SK-N-SH treated with all-trans-retinoic acid at 6 μM for 48 hours (cell line): ENCODE data around the gene STIM2.

Experiments
- ATAC-seq: fragments of 200-7000 bp; cut with Tn5 transposase; 3 replicates; pipeline ENCODE4 v1.9.1; 2020; ENCODE audit warnings: mild to moderate bottlenecking, moderate library complexity
- ARNTL ChIP-seq: fragments of 450-650 bp; formaldehyde crosslinking; IDR thresholded peaks from 2 replicates; pipeline ENCODE4 v1.5.0; 2020; ENCODE audit warnings: low read depth, mild to moderate bottlenecking, moderate library complexity, borderline replicate concordance
- BACH2 ChIP-seq: fragments of 250-450 bp; sonication (Bioruptor Pico); IDR thresholded peaks from 2 replicates; pipeline ENCODE4 v1.9.0; 2021; ENCODE audit warnings: mild to moderate bottlenecking, borderline replicate concordance
- CREB5 ChIP-seq: fragments of 250-450 bp; sonication (Bioruptor Pico); IDR thresholded peaks from 2 replicates; pipeline ENCODE4 v1.5.1; 2020; ENCODE audit warnings: low read depth, mild to moderate bottlenecking, moderate library complexity
- CSDC2 ChIP-seq: fragments of 250-450 bp; sonication (Bioruptor Pico); IDR thresholded peaks from 2 replicates; pipeline ENCODE4 v1.5.0; 2020; ENCODE audit warnings: mild to moderate bottlenecking, moderate library complexity
- CSRNP3 ChIP-seq: fragments of 250-450 bp; sonication (Bioruptor Pico); IDR thresholded peaks from 2 replicates; pipeline ENCODE4 v1.5.1; 2021; ENCODE audit warnings: mild to moderate bottlenecking, moderate library complexity
- ESRRG ChIP-seq: fragments of 250-450 bp; sonication (Bioruptor Pico); IDR thresholded peaks from 2 replicates; pipeline ENCODE4 v1.6.1; 2021; ENCODE audit warnings: mild to moderate bottlenecking
- GLIS3 ChIP-seq: fragments of 250-450 bp; sonication (Bioruptor Pico); IDR thresholded peaks from 2 replicates; pipeline ENCODE4 v1.5.0; 2020; ENCODE audit warnings: mild to moderate bottlenecking, moderate library complexity
- ISL1 ChIP-seq: fragments of 250-450 bp; sonication (Bioruptor Pico); IDR thresholded peaks from 2 replicates; pipeline ENCODE4 v2.1.2; 2022; ENCODE audit warnings: mild to moderate bottlenecking, moderate library complexity
- OSR1 ChIP-seq: fragments of 250-450 bp; sonication (Bioruptor Pico); IDR thresholded peaks from 2 replicates; pipeline ENCODE4 v1.8.0; 2022; ENCODE audit warnings: moderate library complexity, mild to moderate bottlenecking, inconsistent platforms
- PATZ1 ChIP-seq: fragments of 250-450 bp; sonication (Bioruptor Pico); IDR thresholded peaks from 2 replicates; pipeline ENCODE4 v1.8.0; 2020; ENCODE audit warnings: mild to moderate bottlenecking, moderate library complexity, borderline replicate concordance
- PPARA ChIP-seq: fragments of 250-450 bp; sonication (Bioruptor Pico); IDR thresholded peaks from 2 replicates; pipeline ENCODE4 v1.5.0; 2020; ENCODE audit warnings: mild to moderate bottlenecking, borderline replicate concordance
- RARB ChIP-seq: fragments of 250-450 bp; sonication (Bioruptor Pico); IDR thresholded peaks from 2 replicates; pipeline ENCODE4 v1.8.0; 2021; ENCODE audit warnings: mild to moderate bottlenecking, moderate library complexity
- SNAI2 ChIP-seq: fragments of 250-450 bp; sonication (Bioruptor Pico); IDR thresholded peaks from 2 replicates; pipeline ENCODE4 v1.5.0; 2020; ENCODE audit warnings: mild to moderate bottlenecking, moderate library complexity
- TOX ChIP-seq: fragments of 250-450 bp; sonication (Bioruptor Pico); IDR thresholded peaks from 2 replicates; pipeline ENCODE4 v1.8.0; 2021; ENCODE audit warnings: mild to moderate bottlenecking, moderate library complexity, borderline replicate concordance
- TSHZ2 ChIP-seq: fragments of 250-450 bp; sonication (Bioruptor Pico); IDR thresholded peaks from 2 replicates; pipeline ENCODE4 v1.5.0; 2020; ENCODE audit warnings: mild to moderate bottlenecking, moderate library complexity
- ZC3H10 ChIP-seq: fragments of 250-450 bp; sonication (Bioruptor Pico); IDR thresholded peaks from 2 replicates; pipeline ENCODE4 v1.5.1; 2021; ENCODE audit warnings: mild to moderate bottlenecking, moderate library complexity
- ZFP30 ChIP-seq: fragments of 450-650 bp; formaldehyde crosslinking; IDR thresholded peaks from 2 replicates; pipeline ENCODE4 v1.5.0; 2022; ENCODE audit warnings: mild to moderate bottlenecking, moderate library complexity
- ZNF565 ChIP-seq: fragments of 450-650 bp; formaldehyde crosslinking; conservative IDR thresholded peaks from 2 replicates; pipeline ENCODE4 v1.5.0; 2020; ENCODE audit warnings: low read depth, mild to moderate bottlenecking, moderate library complexity
- ZNF8 ChIP-seq: fragments of 450-650 bp; formaldehyde crosslinking; IDR thresholded peaks from 2 replicates; pipeline ENCODE4 v1.5.0; 2020; ENCODE audit warnings: mild to moderate bottlenecking, moderate library complexity

Gene STIM2

GRCh38 chr4:27022963-27023362 is 162.3 kb downstream of the STIM2 start:
- ATAC-seq = no peak
- TF ChIP-seq CSRNP3 (no peak), PATZ1 (CRISPR knock-in tag) (no peak), ZNF8 (no peak), TSHZ2 (CRISPR knock-in tag) (no peak), SNAI2 (CRISPR knock-in tag) (no peak), OSR1 (CRISPR knock-in tag) (no peak), ZNF565 (no peak), ZC3H10 (CRISPR knock-in tag) (no peak), ZFP30 (CRISPR knock-in tag) (no peak), GLIS3 (no peak), CSDC2 (CRISPR knock-in tag) (no peak), ISL1 (CRISPR knock-in tag) (no peak), CREB5 (no peak), BACH2 (CRISPR knock-in tag) (no peak), RARB (no peak), ARNTL (CRISPR knock-in tag) (no peak)

GRCh38 chr4:27023366-27023765 is 162.7 kb downstream of the STIM2 start:
- TF ChIP-seq TOX (CRISPR knock-in tag) = no peak
- no peak for TF ChIP-seq BACH2 (CRISPR knock-in tag)
- TF ChIP-seq CSRNP3 = no peak
- no peak for TF ChIP-seq ZFP30 (CRISPR knock-in tag)
- TF ChIP-seq ZNF565 = no peak
- no peak for TF ChIP-seq RARB
- no peak for TF ChIP-seq ISL1 (CRISPR knock-in tag)
- TF ChIP-seq PPARA = no peak
- TF ChIP-seq PATZ1 (CRISPR knock-in tag) = no peak
- TF ChIP-seq CSDC2 (CRISPR knock-in tag) = no peak
- no peak for TF ChIP-seq ZNF8
- TF ChIP-seq TSHZ2 (CRISPR knock-in tag) = no peak
- no peak for TF ChIP-seq SNAI2 (CRISPR knock-in tag)
- TF ChIP-seq ESRRG (CRISPR knock-in tag) = no peak
- no peak for ATAC-seq
